GM21737 (cell line): ENCODE results near the gene FMNL2.
"Not testable (repeated sequence)": the region's sequence is repeated elsewhere in the genome, so short reads cannot be mapped to it uniquely, and the experiment has no call there.

Experiments
- ATAC-seq: cut with Tn5 transposase; IDR thresholded peaks from one replicate; pipeline ENCODE4 v1.9.1; 2021; ENCODE audit warnings: mild to moderate bottlenecking, moderate library complexity; ENCODE audit not compliant: unreplicated experiment

The FMNL2 gene

GRCh38 chr2:152466980-152467676 is 132.2 kb downstream of the FMNL2 start:
- ATAC-seq = peak; percentile 89

GRCh38 chr2:152467677-152468410 is 132.9 kb downstream of the FMNL2 start:
- no peak for ATAC-seq

GRCh38 chr2:152468899-152469692 is 134.1 kb downstream of the FMNL2 start:
- no peak for ATAC-seq

- ATAC-seq = no peak
Measured at GRCh38 chr2:152470861-152471854, 136.2 kb downstream of the FMNL2 start.

GRCh38 chr2:152472481-152472887 is 137.5 kb downstream of the FMNL2 start:
- ATAC-seq = no peak

- ATAC-seq = no peak
Measured at GRCh38 chr2:152473151-152473857, 138.3 kb downstream of the FMNL2 start.

- not testable (repeated sequence) for ATAC-seq
Measured at GRCh38 chr2:152474523-152474922, 139.5 kb downstream of the FMNL2 start.

- no peak for ATAC-seq
Measured at GRCh38 chr2:152475982-152476381, 141.0 kb downstream of the FMNL2 start.

- ATAC-seq = no peak
Measured at GRCh38 chr2:152477347-152478092, 142.5 kb downstream of the FMNL2 start.

- ATAC-seq = no peak
Measured at GRCh38 chr2:152479282-152479681, 144.3 kb downstream of the FMNL2 start.

- no peak for ATAC-seq
Measured at GRCh38 chr2:152480821-152481399, 145.9 kb downstream of the FMNL2 start.

GRCh38 chr2:152481881-152482583 is 147.1 kb downstream of the FMNL2 start:
- ATAC-seq = no peak

GRCh38 chr2:152483276-152484063 is 148.5 kb downstream of the FMNL2 start:
- ATAC-seq = no peak

- no peak for ATAC-seq
Measured at GRCh38 chr2:152485954-152486736, 151.2 kb downstream of the FMNL2 start.

- ATAC-seq = no peak
Measured at GRCh38 chr2:152486737-152487400, 151.9 kb downstream of the FMNL2 start.

- no peak for ATAC-seq
Measured at GRCh38 chr2:152488075-152488474, 153.1 kb downstream of the FMNL2 start.
